NCI-H1092 (cell line): ENCODE results near the gene ORM2.
"Not testable (repeated sequence)": the region's sequence is repeated elsewhere in the genome, so short reads cannot be mapped to it uniquely, and the experiment has no call there.

Source experiments
- DNase-seq: peaks from one replicate; lab custom pipeline; 2025; lab: John Stamatoyannopoulos, UW

ORM2 gene

GRCh38 chr9:114329625-114330022 is at the start of gene ORM2:
Gene ORM2 (plus strand): TSS chr9:114329869. CDS start chr9:114329905, 36 bp downstream.
- DNase-seq: not testable (repeated sequence)

- DNase-seq: no peak
These were observed 48.8 kb upstream of the ORM2 start for GRCh38 chr9:114280636-114281472.

DNA sequence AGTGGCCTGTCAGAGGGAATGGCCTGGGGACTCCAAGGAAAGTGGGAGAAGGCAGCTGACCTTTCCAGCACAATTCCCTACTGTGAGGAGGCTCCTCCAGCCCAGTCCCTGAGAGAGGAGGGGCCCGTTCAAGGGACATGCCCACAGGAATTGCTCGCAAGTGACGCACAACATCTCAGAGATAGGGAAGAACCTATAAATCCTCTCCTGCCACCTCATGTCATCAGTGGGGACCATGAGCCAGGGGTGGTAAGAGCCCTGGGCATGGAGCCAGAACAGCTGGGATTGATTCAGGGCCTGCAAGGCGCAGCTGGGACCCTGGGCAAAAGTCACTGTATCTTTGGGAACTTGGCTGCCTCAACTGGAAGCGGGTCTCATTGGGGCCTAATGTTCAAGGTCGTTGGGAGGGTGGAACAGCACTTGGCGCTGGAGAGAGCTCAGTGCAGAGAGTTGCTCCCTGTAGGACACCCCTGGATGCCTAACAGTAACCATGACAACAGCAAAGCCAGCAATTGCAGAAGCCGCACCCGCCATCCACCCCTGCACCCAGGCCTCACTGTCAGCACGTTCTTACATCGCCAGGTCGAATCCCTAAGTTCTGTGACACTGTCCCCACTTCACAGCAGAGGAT is 48.1 kb upstream of the ORM2 start:
- no peak for DNase-seq

- DNase-seq: no peak
These were observed 47.6 kb upstream of the ORM2 start for GRCh38 chr9:114282104-114282485.

DNA sequence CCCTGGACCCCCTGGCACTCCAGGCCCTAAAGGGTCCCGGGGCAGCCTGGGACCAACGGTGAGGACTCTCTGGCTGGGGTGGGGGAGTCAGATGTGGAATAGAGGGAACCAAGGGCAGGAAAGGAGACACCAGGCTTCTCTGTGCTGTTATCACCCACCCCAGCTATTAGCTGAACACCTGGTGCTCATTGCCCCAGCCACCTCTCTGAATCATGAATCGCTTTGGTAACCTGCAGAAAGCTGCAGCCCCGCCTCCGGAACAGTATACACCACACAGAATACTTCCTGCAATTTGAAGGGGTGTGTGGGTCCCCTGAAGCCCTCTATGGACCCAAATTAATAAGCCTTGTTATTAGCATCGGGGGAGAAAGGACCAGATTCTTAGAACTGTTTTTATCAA is 47.2 kb upstream of the ORM2 start:
- no peak for DNase-seq

DNA sequence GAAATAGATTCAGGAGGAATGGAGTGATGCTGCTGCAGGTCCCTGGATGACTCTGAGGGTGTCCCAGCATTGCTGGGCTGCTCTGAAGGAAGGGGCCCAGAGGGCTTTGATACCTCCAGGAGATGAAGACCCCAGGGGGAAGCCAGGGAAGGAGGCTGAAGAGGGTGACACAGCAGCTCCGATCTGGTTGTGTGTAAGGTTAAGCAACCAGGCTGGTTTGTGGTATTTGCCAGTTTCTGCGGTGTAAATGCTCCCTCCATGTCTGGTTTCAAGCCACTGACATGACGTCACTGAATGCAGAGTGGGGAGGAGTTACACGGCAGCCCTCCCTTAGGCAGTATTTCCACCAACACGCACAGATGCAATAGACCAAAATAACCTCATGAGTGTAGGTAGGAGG is 46.7 kb upstream of the ORM2 start:
- no peak for DNase-seq

GRCh38 chr9:114283551-114284111 is 46.0 kb upstream of the ORM2 start:
- no peak for DNase-seq

GRCh38 chr9:114284316-114285060 is 45.2 kb upstream of the ORM2 start:
- DNase-seq: no peak

DNA sequence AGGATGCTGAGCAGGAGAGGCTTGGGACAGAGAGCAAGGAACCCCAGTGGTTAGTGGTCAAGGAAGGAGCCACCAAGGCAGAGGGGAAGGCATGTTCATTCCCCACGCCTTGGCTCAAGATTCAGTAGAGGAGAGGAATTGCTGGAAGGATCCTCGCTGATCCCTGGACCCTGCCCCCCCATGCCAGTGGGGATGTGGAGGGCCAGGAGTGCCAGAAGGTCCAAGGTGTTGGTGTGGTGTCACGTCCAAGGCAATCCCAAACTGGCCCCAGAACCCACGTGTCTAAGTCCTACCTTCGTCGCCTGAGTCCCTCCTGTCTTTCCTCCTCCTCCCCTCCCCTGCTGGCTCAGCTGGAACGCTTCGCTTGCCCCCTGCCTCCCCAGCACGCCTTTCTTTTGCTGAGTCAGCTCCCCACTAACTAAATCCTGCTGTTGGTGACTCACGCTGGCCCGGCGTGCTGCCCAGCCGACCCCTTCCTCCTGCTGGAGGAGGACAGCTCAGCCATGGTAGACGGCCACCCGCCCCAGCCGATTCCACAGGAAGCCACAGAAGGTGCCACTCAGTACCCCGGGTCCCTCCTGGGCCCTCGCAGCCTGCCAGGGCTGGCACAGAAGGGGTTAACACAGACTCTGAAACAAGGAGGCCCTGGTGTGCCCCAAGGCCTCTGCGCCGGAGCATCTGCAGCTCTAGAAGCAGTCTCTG is 44.4 kb upstream of the ORM2 start:
- no peak for DNase-seq

GRCh38 chr9:114286146-114286679 is 43.5 kb upstream of the ORM2 start:
- no peak for DNase-seq

DNA sequence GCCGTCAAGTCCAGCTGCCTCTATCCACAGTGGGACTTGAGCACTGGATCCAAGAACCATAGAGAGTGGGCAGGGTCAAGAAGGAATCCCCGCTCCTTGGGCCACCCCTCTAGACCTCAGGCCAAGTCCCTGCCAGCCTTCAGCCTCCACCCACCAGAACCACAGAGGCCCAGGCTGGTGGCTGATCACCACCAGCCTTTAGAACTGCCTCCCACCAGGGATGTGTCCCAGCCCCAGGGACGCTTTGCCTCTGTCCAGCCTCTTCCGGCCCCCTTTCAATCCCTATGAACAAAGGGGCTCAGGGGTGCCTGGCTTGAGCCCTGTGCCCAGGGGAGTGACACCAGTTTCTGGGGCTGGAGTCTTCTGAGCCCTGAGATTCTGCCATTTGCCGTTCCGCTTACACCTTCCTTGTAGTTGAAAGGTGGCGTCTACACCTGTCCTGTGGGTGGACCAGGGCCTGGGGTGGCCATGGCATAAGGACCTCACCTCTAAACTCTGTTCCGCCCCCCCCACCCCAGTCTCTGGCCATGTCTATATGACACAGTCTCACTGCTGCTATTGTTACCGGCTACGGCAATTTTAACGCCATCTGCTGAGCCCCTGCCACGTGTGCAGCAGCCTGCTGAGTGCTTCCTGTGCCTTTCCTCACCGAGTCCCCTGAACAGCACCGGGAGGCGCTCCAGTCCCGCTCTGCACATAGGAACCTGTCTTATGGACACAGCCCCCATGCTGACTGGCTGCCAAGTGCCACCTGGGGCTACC is 42.5 kb upstream of the ORM2 start:
- DNase-seq: peak; percentile 11

GRCh38 chr9:114287763-114288192 is 41.9 kb upstream of the ORM2 start:
- DNase-seq: no peak

GRCh38 chr9:114288193-114289091 is 41.2 kb upstream of the ORM2 start:
- no peak for DNase-seq

DNA sequence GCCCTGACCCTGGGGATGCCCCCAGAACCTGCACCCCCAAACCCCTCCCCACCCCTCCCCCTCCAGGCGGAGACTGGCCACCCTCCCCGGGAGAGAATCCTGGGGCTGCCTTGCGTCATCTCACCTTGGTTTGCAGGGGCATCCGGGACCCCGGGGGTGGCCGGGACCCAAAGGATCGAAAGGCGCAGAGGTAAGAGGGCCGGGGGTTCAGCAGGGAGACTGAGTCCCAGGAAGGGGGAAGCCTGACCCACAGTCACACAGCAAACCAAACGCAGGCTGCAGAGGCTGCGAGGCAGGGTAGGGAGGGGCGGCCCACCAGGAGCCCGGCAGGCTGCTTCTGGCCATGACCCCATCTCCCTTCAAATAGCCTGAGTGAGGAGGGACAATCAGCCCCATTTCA is 40.6 kb upstream of the ORM2 start:
- no peak for DNase-seq

- no peak for DNase-seq
These were observed 39.8 kb upstream of the ORM2 start for GRCh38 chr9:114289571-114290481.

GRCh38 chr9:114290561-114290986 is 39.1 kb upstream of the ORM2 start:
- no peak for DNase-seq

DNA sequence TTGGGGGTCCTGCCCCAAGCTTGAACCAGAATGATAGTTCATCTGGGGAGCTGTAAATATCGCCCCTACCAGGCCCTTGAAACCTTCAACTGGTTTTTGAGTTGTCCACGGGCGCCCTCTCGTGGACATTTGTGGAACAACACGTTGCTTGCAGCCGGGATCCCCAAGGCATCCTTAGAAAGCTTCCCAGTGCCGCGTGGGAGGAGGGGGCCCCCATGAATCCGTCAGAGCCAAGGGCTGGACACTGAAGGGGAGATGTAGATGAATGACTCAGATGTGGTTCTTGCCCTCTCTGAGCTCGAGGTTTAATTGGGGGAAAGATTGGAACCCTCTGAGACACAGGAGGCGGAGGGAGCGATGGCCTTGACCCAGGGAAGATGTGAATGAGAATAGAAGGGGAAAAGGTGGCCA is 38.6 kb upstream of the ORM2 start:
- DNase-seq: peak; percentile 52

DNA sequence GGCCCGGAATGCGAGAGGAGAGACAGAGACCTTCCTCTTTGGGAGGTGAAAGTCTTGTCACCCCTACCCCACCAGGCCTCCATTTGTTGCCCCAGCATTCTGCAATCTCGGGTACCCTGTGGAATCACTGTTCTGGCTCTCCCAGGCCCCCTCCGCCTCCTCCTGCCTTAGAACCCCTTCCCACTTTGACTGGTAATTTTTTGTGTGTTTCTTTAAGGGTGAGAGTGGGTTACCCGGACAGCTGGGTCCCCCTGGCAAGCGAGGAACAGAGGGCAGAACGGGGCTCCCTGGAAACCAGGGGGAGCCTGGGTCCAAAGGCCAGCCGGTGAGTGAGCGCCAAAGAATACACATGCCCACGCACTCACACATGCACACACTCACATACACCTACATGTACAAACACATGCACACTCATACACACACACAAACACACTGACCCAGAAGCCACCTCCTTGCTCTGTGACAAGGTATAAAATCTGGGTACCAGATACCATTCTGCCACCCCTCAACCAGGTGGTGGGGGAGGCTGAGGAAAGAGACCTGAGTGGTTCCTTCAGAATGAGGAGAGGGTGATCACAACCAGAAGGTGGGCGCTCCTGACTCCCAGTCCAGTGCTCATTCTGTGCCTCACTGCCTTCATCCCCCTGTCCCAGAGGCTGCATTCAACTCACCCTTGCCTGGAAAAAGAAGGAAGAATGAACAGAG is 37.6 kb upstream of the ORM2 start:
- DNase-seq: no peak
